Omental fat pad (tissue), 4 donors: ENCODE measurements around the gene ITGAD. TPM values are rescaled to one million over a fixed set of nuclear protein-coding genes. Genes with fewer than 3 reads are reported as not detected.
"Not testable (repeated sequence)": the region's sequence is repeated elsewhere in the genome, so short reads cannot be mapped to it uniquely, and the experiment has no call there.

Source experiments
- ATAC-seq: fragments of 150-250 bp; one replicate; pipeline ENCODE4 v1.9.1; 2016; ENCODE audit warnings: mild to moderate bottlenecking, moderate library complexity; ENCODE audit not compliant: low FRiP score
- DNase-seq: peaks from one replicate; pipeline ENCODE4 v3.0.0-alpha.2; 2019; ENCODE audit warnings: low spot score
- CTCF ChIP-seq, 3 donors: fragments of 450-650 bp; IDR thresholded peaks; one replicate each; pipeline ENCODE4 v1.5.1; 2016 to 2017; ENCODE audit warnings: antibody characterized with exemption in 3 of 3, mild to moderate bottlenecking in 3 of 3, moderate library complexity in 2 of 3
- total RNA-seq, 4 donors: library from RNA; depleted of rRNA; stranded (reverse); fragments of >200 nt; gene quantifications; one replicate each; pipeline ENCODE4 v1.1.0, GENCODE V29; 2016

Gene ITGAD
- total RNA-seq, 4 donors from 2014 or later = 0.28 to 0.47 (median 0.36) TPM; not detected in 1

GRCh38 chr16:31440516-31441184 is 47.5 kb downstream of the ITGAD start:
- ATAC-seq (no peak), DNase-seq (no peak)
- no peak for TF ChIP-seq CTCF (IDR thresholded peaks at IDR 0.05)

GRCh38 chr16:31441956-31442355 is 48.8 kb downstream of the ITGAD start:
- DNase-seq (no peak), ATAC-seq (no peak)
- TF ChIP-seq CTCF (IDR thresholded peaks at IDR 0.05) = no peak

GRCh38 chr16:31445931-31446330 is 52.8 kb downstream of the ITGAD start:
- not testable (repeated sequence) for ATAC-seq, DNase-seq

- DNase-seq (no peak), ATAC-seq (no peak)
These were observed 58.1 kb downstream of the ITGAD start for GRCh38 chr16:31451201-31451600.

GRCh38 chr16:31451681-31452351 is 58.7 kb downstream of the ITGAD start:
- peak in 1 of 3 donors; percentile 16 for TF ChIP-seq CTCF (IDR thresholded peaks at IDR 0.05)
- ATAC-seq (peak; percentile 68), DNase-seq (no peak)

More at GRCh38 chr16:31451201-31451600, 58.1 kb downstream of the ITGAD start:
- TF ChIP-seq CTCF (IDR thresholded peaks at IDR 0.05) = no peak

GRCh38 chr16:31452631-31453106 is 59.5 kb downstream of the ITGAD start:
- ATAC-seq = peak; percentile 57
- TF ChIP-seq CTCF (IDR thresholded peaks at IDR 0.05) = no peak
- no peak for DNase-seq

- DNase-seq (no peak), ATAC-seq (peak; percentile 50)
- no peak for TF ChIP-seq CTCF (IDR thresholded peaks at IDR 0.05)
These were observed 60.4 kb downstream of the ITGAD start for GRCh38 chr16:31453255-31454204.
